ENCODE results near the gene GNAS.
"Not testable (repeated sequence)": the region's sequence is repeated elsewhere in the genome, so short reads cannot be mapped to it uniquely, and the experiment has no call there.

GNAS gene

GRCh38 chr20:58938541-58938940, 86.0 kb downstream of the GNAS start:
- DNase-seq: peak; percentile 17 to 55 (median 52)

- DNase-seq: no peak
These were observed 89.0 kb downstream of the GNAS start for GRCh38 chr20:58941471-58941870.

- DNase-seq: no peak
These were observed 90.0 kb downstream of the GNAS start for GRCh38 chr20:58942549-58942948.

GRCh38 chr20:58944610-58945009, 92.1 kb downstream of the GNAS start:
- DNase-seq: no peak

GRCh38 chr20:58945965-58946631, 93.6 kb downstream of the GNAS start:
- peak; percentile 25 to 36 (median 26) for DNase-seq

- not testable (repeated sequence) for DNase-seq
These were observed 95.4 kb downstream of the GNAS start for GRCh38 chr20:58947797-58948388.

- no peak for DNase-seq
These were observed 98.1 kb downstream of the GNAS start for GRCh38 chr20:58950603-58951002.

GRCh38 chr20:58953050-58953449, 100.5 kb downstream of the GNAS start:
- DNase-seq: no peak

GRCh38 chr20:58956078-58956477, 103.6 kb downstream of the GNAS start:
- peak; percentile 9 to 63 (median 61) for DNase-seq

GRCh38 chr20:58959652-58960051, 107.1 kb downstream of the GNAS start:
- no peak for DNase-seq
